HEK293 (cell line): Measurements from ENCODE around the gene PEX7.
A peak's percentile ranks its signal among the peaks of the same experiment; 100 is the strongest.

Experiments
- CTCF ChIA-PET: fragments of 350-600 bp; formaldehyde crosslinking; extraction: SDS; loops from one replicate; lab custom pipeline; 2021; ENCODE audit warnings: antibody characterized with exemption; lab: Yijun Ruan, JAX
- POLR2A ChIA-PET: fragments of 300-600 bp; formaldehyde crosslinking; extraction: SDS; loops from one replicate; lab custom pipeline; 2020; ENCODE audit warnings: antibody characterized with exemption, inconsistent platforms; lab: Yijun Ruan, JAX
- H3K27ac ChIP-seq: fragments of 200-500 bp; sonication (Bioruptor generic); 2 replicates; pipeline ENCODE4 v1.5.1; 2014; ENCODE audit warnings: low read depth, low read length, control low read depth, inconsistent platforms; ENCODE audit errors: extremely low read depth
- H3K36me3 ChIP-seq, 2 experiments: fragments of 200-500 bp in 1 of 2; sonication (Bioruptor generic) in 1 of 2; 1 replicate in 1 of 2; 2 replicates in 1 of 2; pipeline ENCODE4 v1.5.1; 2014 to 2017; ENCODE audit warnings: inconsistent platforms in 2 of 2, low read length in 2 of 2; ENCODE audit not compliant: control insufficient read depth in 2 of 2, insufficient read depth in 1 of 2
- H3K4me1 ChIP-seq: fragments of 200-500 bp; sonication (Bioruptor generic); 2 replicates; pipeline ENCODE4 v1.5.1; 2014; ENCODE audit warnings: mild to moderate bottlenecking, low read length, inconsistent platforms; ENCODE audit not compliant: control insufficient read depth, insufficient read depth
- H3K4me3 ChIP-seq: 2 replicates; pipeline ENCODE4 v1.5.1; 2011; ENCODE audit warnings: low read depth, mild to moderate bottlenecking, control low read depth, low read length, moderate library complexity
- H3K9me3 ChIP-seq: fragments of 200-500 bp; sonication (Bioruptor generic); 2 replicates; pipeline ENCODE4 v1.5.1; 2014; ENCODE audit warnings: low read depth, low read length, inconsistent platforms; ENCODE audit not compliant: control insufficient read depth, insufficient read depth
- KLF7 ChIP-seq: fragments of 450-650 bp; formaldehyde crosslinking; IDR thresholded peaks from 2 replicates; pipeline ENCODE4 v1.5.1; 2016; ENCODE audit warnings: missing biosample characterization, missing genetic modification characterization, borderline replicate concordance
- SETDB1 ChIP-seq: IDR thresholded peaks from one replicate; pipeline ENCODE4 v1.6.1; 2017; ENCODE audit warnings: mild to moderate bottlenecking, low read length, moderate library complexity, mixed read lengths; ENCODE audit not compliant: insufficient read length
- TCF7L2 ChIP-seq: IDR thresholded peaks from 2 replicates; pipeline ENCODE4 v1.6.1; 2011; ENCODE audit warnings: low read depth, mild to moderate bottlenecking, inconsistent platforms, low read length, moderate library complexity, borderline replicate concordance
- ZEB2 ChIP-seq: fragments of 450-650 bp; formaldehyde crosslinking; IDR thresholded peaks from 2 replicates; pipeline ENCODE4 v1.5.1; 2016; ENCODE audit warnings: missing biosample characterization, missing genetic modification characterization
- ZFP41 ChIP-seq: fragments of 450-650 bp; formaldehyde crosslinking; IDR thresholded peaks from 2 replicates; pipeline ENCODE4 v1.5.1; 2016; ENCODE audit warnings: missing biosample characterization, missing genetic modification characterization, borderline replicate concordance
- ZNF114 ChIP-seq: fragments of 450-650 bp; formaldehyde crosslinking; IDR thresholded peaks from 2 replicates; pipeline ENCODE4 v1.5.0; 2017; ENCODE audit warnings: missing biosample characterization, missing genetic modification characterization
- ZNF132 ChIP-seq: fragments of 450-650 bp; formaldehyde crosslinking; IDR thresholded peaks from 2 replicates; pipeline ENCODE4 v1.5.1; 2017; ENCODE audit warnings: missing biosample characterization, missing genetic modification characterization, borderline replicate concordance
- ZNF266 ChIP-seq: fragments of 450-650 bp; formaldehyde crosslinking; IDR thresholded peaks from 2 replicates; pipeline ENCODE4 v1.5.1; 2016; ENCODE audit warnings: missing biosample characterization, missing genetic modification characterization, low read depth
- ZNF354C ChIP-seq: fragments of 450-650 bp; formaldehyde crosslinking; IDR thresholded peaks from 2 replicates; pipeline ENCODE4 v1.5.1; 2016; ENCODE audit warnings: missing biosample characterization, missing genetic modification characterization, low read depth, borderline replicate concordance
- ZNF416 ChIP-seq: fragments of 450-650 bp; formaldehyde crosslinking; IDR thresholded peaks from 2 replicates; pipeline ENCODE4 v1.5.1; 2016; ENCODE audit warnings: missing biosample characterization, missing genetic modification characterization
- ZNF423 ChIP-seq: fragments of 450-650 bp; formaldehyde crosslinking; IDR thresholded peaks from 2 replicates; pipeline ENCODE4 v1.5.1; 2016; ENCODE audit warnings: missing biosample characterization, missing genetic modification characterization
- ZNF561 ChIP-seq: fragments of 450-650 bp; IDR thresholded peaks from 2 replicates; pipeline ENCODE4 v1.5.1; 2018; ENCODE audit warnings: missing biosample characterization, missing genetic modification characterization, borderline replicate concordance
- ZNF624 ChIP-seq: fragments of 450-650 bp; formaldehyde crosslinking; IDR thresholded peaks from 2 replicates; pipeline ENCODE4 v1.5.1; 2017; ENCODE audit warnings: missing biosample characterization, missing genetic modification characterization
- ZNF626 ChIP-seq: fragments of 450-650 bp; sonication (Bioruptor Pico); formaldehyde crosslinking; IDR thresholded peaks from 2 replicates; pipeline ENCODE4 v1.5.1; 2018; ENCODE audit warnings: missing biosample characterization, missing genetic modification characterization, inconsistent platforms
- ZNF654 ChIP-seq: fragments of 450-650 bp; formaldehyde crosslinking; IDR thresholded peaks from 2 replicates; pipeline ENCODE4 v1.5.1; 2016; ENCODE audit warnings: low read depth, missing biosample characterization, missing genetic modification characterization
- ZNF701 ChIP-seq: fragments of 450-650 bp; formaldehyde crosslinking; IDR thresholded peaks from 2 replicates; pipeline ENCODE4 v1.5.1; 2016; ENCODE audit warnings: missing biosample characterization, missing genetic modification characterization
- ZNF76 ChIP-seq: fragments of 450-650 bp; formaldehyde crosslinking; IDR thresholded peaks from 2 replicates; pipeline ENCODE4; 2016; ENCODE audit warnings: low read depth, missing biosample characterization, missing genetic modification characterization, borderline replicate concordance
- ZNF791 ChIP-seq: fragments of 450-650 bp; formaldehyde crosslinking; IDR thresholded peaks from 2 replicates; pipeline ENCODE4 v1.5.1; 2016; ENCODE audit warnings: missing biosample characterization, missing genetic modification characterization
- ZNF792 ChIP-seq: fragments of 450-650 bp; formaldehyde crosslinking; IDR thresholded peaks from 2 replicates; pipeline ENCODE4 v1.5.1; 2016; ENCODE audit warnings: missing biosample characterization, missing genetic modification characterization
- TF ChIP-seq, protein P1 (sequence below): fragments of 450-650 bp; formaldehyde crosslinking; conservative IDR thresholded peaks from 2 replicates; pipeline ENCODE4 v1.5.1; 2016; ENCODE audit warnings: low read depth, missing biosample characterization, missing genetic modification characterization
- TF ChIP-seq, protein P2 (sequence below): fragments of 450-650 bp; formaldehyde crosslinking; IDR thresholded peaks from 2 replicates; pipeline ENCODE4 v1.5.1; 2016; ENCODE audit warnings: missing biosample characterization, missing genetic modification characterization
- TF ChIP-seq, protein P3 (sequence below): fragments of 450-650 bp; formaldehyde crosslinking; IDR thresholded peaks from 2 replicates; pipeline ENCODE4 v1.5.1; 2016; ENCODE audit warnings: missing biosample characterization, missing genetic modification characterization
- TF ChIP-seq, protein P4 (sequence below): fragments of 450-650 bp; IDR thresholded peaks from 2 replicates; pipeline ENCODE4 v1.5.1; 2018; ENCODE audit warnings: missing biosample characterization, missing genetic modification characterization
- TF ChIP-seq, protein P5 (sequence below): fragments of 450-650 bp; formaldehyde crosslinking; optimal IDR thresholded peaks from 2 replicates; pipeline ENCODE3; 2016; ENCODE audit warnings: missing biosample characterization, mild to moderate bottlenecking, missing genetic modification characterization

Gene PEX7

DNA sequence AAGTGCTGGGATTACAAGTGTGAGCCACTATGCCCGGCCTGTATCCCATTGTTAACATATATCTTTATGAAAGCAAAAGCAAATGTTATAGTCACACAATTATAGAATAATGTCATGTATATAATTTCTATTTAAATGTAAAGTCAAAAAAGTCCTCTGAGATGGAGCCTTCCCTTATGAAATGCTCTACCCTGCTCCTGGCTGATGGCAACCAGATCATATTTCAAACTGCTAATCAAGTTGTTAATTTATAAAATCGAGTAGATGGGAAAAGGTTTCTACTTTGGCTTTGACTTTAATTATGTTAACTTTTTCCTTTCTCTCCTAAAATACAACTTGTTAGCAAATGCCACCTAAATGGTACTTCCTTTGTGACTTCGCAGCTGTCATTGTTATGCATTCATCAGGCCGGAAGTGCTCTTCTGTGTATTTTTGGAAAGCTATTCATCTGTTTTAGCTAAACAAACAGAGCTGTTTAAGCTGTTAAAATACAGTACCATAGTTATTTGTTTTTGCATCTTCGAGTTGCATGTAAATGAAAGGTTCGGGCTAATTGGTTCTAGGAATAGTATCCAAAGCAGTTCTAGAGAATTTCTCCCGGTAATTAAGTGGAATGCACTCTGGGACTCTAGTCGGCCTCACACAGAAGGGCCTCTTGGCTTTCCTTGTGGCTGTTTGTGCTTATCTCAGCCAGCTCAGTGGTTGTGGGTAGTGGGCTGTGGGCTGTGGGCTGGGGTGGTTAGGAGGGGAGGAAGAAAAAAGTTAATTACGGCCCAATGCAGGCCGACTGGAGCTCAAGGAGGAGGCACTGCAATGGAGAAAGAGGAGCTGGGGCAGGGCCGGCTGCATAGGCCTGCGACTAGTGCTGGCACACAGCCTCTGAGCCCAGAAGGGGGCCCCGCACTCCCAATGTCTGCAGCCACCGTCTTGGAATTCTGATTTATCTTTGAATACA, 134.5 kb downstream of the PEX7 start:
- Histone ChIP-seq H3K9me3 (no peaks in the 10 kb centered on the region), H3K27ac (no peak overlapping the region)
- ChIA-PET CTCF (interaction anchor here (0.6 to 1.6 kb wide), 6 partner anchors 10 to 120 kb away, joined by 3 to 5 read pairs (median 4); no protein-coding TSS in a partner anchor), POLR2A (no interaction called here)
- TF ChIP-seq, protein P1, sequence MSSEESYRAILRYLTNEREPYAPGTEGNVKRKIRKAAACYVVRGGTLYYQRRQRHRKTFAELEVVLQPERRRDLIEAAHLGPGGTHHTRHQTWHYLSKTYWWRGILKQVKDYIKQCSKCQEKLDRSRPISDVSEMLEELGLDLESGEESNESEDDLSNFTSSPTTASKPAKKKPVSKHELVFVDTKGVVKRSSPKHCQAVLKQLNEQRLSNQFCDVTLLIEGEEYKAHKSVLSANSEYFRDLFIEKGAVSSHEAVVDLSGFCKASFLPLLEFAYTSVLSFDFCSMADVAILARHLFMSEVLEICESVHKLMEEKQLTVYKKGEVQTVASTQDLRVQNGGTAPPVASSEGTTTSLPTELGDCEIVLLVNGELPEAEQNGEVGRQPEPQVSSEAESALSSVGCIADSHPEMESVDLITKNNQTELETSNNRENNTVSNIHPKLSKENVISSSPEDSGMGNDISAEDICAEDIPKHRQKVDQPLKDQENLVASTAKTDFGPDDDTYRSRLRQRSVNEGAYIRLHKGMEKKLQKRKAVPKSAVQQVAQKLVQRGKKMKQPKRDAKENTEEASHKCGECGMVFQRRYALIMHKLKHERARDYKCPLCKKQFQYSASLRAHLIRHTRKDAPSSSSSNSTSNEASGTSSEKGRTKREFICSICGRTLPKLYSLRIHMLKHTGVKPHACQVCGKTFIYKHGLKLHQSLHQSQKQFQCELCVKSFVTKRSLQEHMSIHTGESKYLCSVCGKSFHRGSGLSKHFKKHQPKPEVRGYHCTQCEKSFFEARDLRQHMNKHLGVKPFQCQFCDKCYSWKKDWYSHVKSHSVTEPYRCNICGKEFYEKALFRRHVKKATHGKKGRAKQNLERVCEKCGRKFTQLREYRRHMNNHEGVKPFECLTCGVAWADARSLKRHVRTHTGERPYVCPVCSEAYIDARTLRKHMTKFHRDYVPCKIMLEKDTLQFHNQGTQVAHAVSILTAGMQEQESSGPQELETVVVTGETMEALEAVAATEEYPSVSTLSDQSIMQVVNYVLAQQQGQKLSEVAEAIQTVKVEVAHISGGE: no peak
- no peak for TF ChIP-seq ZEB2 (tag by site-specific recombination)
- no peak for TF ChIP-seq KLF7 (tag by site-specific recombination)
- TF ChIP-seq ZNF701 (tag by site-specific recombination): no peak
- TF ChIP-seq ZNF626 (tag by site-specific recombination): no peak
- TF ChIP-seq ZNF654 (tag by site-specific recombination): 0 out of 2 replicates have a peak, but pooled peaks have one; percentile 16
- TF ChIP-seq, protein P2, sequence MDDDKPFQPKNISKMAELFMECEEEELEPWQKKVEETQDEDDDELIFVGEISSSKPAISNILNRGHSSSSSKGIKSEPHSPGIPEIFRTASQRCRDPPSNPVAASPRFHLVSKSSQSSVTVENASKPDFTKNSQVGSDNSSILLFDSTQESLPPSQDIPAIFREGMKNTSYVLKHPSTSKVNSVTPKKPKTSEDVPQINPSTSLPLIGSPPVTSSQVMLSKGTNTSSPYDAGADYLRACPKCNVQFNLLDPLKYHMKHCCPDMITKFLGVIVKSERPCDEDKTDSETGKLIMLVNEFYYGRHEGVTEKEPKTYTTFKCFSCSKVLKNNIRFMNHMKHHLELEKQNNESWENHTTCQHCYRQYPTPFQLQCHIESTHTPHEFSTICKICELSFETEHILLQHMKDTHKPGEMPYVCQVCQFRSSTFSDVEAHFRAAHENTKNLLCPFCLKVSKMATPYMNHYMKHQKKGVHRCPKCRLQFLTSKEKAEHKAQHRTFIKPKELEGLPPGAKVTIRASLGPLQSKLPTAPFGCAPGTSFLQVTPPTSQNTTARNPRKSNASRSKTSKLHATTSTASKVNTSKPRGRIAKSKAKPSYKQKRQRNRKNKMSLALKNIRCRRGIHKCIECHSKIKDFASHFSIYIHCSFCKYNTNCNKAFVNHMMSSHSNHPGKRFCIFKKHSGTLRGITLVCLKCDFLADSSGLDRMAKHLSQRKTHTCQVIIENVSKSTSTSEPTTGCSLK: no peak
- TF ChIP-seq ZFP41 (tag by site-specific recombination): no peak
- TF ChIP-seq ZNF354C (tag by site-specific recombination): no peak
- TF ChIP-seq, all 188 proteins: peak for 1
- H3K4me1 ChIP-seq: peaks cover 7% of the 10 kb centered on the region
- H3K36me3 ChIP-seq: no peaks in the 10 kb centered on the region
- H3K4me3 ChIP-seq: no peak overlapping the region

DNA sequence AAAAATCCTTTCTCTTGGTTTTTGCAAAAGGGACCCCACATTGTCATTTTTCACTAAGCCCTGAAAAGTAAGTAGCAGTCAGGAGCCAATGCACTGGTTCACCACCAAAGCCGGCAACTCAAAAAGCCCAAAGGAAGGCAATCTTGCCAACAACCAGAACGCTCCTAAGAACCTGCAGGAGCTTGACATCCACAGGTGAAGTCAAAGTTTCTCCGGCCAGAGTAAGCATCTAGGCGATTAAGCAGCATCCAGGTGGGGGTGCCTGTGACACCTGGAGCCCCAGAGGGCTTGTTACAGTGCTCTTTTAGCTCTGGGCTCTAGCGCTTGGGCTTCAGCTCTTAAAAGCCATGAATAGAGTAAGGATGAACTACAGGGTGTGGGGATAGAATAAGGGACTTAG, 135.8 kb downstream of the PEX7 start:
- no peak overlapping the region for H3K27ac ChIP-seq
- no peaks in the 10 kb centered on the region for H3K9me3 ChIP-seq
- no peaks in the 10 kb centered on the region for H3K36me3 ChIP-seq
- ChIA-PET POLR2A (no interaction called here), CTCF (interaction anchor here (1.2 to 2.2 kb wide), 3 partner anchors 11 to 56 kb away, joined by 4 to 7 read pairs (median 5); no protein-coding TSS in a partner anchor)
- H3K4me1 ChIP-seq: peaks cover 14% of the 10 kb centered on the region
- no peak overlapping the region for H3K4me3 ChIP-seq
- TF ChIP-seq ZNF76: no peak
- no peak for TF ChIP-seq ZNF624
- TF ChIP-seq ZNF132 (tag by site-specific recombination): no peak
- no peak for TF ChIP-seq ZNF114
- no peak for TF ChIP-seq ZNF423
- TF ChIP-seq ZNF266 (tag by site-specific recombination): no peak
- TF ChIP-seq ZNF792 (tag by site-specific recombination): no peak
- TF ChIP-seq, protein P3, sequence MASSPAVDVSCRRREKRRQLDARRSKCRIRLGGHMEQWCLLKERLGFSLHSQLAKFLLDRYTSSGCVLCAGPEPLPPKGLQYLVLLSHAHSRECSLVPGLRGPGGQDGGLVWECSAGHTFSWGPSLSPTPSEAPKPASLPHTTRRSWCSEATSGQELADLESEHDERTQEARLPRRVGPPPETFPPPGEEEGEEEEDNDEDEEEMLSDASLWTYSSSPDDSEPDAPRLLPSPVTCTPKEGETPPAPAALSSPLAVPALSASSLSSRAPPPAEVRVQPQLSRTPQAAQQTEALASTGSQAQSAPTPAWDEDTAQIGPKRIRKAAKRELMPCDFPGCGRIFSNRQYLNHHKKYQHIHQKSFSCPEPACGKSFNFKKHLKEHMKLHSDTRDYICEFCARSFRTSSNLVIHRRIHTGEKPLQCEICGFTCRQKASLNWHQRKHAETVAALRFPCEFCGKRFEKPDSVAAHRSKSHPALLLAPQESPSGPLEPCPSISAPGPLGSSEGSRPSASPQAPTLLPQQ (tag by site-specific recombination): no peak
- no peak for TF ChIP-seq SETDB1
- TF ChIP-seq, protein P4, sequence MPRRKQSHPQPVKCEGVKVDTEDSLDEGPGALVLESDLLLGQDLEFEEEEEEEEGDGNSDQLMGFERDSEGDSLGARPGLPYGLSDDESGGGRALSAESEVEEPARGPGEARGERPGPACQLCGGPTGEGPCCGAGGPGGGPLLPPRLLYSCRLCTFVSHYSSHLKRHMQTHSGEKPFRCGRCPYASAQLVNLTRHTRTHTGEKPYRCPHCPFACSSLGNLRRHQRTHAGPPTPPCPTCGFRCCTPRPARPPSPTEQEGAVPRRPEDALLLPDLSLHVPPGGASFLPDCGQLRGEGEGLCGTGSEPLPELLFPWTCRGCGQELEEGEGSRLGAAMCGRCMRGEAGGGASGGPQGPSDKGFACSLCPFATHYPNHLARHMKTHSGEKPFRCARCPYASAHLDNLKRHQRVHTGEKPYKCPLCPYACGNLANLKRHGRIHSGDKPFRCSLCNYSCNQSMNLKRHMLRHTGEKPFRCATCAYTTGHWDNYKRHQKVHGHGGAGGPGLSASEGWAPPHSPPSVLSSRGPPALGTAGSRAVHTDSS (tag by site-specific recombination): no peak
- no peak for TF ChIP-seq ZNF791 (tag by site-specific recombination)
- TF ChIP-seq, protein P5, sequence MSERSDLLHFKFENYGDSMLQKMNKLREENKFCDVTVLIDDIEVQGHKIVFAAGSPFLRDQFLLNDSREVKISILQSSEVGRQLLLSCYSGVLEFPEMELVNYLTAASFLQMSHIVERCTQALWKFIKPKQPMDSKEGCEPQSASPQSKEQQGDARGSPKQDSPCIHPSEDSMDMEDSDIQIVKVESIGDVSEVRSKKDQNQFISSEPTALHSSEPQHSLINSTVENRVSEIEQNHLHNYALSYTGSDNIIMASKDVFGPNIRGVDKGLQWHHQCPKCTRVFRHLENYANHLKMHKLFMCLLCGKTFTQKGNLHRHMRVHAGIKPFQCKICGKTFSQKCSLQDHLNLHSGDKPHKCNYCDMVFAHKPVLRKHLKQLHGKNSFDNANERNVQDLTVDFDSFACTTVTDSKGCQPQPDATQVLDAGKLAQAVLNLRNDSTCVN (tag by site-specific recombination): no peak
- TF ChIP-seq ZNF561 (tag by site-specific recombination): no peak
- no peak for TF ChIP-seq TCF7L2
- TF ChIP-seq ZNF416 (tag by site-specific recombination): no peak
- no peak for TF ChIP-seq ZFP41 (tag by site-specific recombination)
